Measurements from ENCODE around the gene COL5A1.

DNA sequence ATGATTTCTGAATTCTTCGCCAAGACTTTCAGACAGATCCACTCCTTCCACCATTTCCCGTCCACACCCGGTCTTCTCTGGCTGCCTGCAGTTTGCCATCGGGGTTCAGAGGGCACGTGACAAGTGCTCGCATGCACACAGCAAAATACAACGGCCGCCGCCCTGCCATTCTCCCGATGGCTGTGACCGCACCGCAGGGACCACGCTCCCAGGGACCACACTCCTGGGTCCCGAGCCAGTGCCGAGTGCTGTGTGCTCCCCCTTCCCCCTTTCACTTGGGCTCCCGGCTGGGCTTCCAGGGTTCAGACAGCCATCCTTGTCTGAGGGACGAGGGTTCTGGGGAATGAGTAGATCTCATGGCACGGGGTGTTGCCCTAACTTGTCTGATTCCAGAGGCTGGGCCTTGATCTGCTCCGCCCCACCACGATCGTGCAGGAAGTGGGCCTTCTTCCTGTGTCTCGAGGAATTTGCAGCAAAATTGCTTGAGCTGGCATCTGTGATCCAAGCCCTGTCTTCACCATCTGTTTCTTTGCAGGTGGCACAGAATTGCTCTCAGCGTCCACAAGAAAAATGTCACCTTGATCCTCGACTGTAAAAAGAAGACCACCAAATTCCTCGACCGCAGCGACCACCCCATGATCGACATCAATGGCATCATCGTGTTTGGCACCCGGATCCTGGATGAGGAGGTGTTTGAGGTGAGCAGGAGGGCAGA is 59.2 kb downstream of the COL5A1 start:
- TF ChIP-seq, protein P1, sequence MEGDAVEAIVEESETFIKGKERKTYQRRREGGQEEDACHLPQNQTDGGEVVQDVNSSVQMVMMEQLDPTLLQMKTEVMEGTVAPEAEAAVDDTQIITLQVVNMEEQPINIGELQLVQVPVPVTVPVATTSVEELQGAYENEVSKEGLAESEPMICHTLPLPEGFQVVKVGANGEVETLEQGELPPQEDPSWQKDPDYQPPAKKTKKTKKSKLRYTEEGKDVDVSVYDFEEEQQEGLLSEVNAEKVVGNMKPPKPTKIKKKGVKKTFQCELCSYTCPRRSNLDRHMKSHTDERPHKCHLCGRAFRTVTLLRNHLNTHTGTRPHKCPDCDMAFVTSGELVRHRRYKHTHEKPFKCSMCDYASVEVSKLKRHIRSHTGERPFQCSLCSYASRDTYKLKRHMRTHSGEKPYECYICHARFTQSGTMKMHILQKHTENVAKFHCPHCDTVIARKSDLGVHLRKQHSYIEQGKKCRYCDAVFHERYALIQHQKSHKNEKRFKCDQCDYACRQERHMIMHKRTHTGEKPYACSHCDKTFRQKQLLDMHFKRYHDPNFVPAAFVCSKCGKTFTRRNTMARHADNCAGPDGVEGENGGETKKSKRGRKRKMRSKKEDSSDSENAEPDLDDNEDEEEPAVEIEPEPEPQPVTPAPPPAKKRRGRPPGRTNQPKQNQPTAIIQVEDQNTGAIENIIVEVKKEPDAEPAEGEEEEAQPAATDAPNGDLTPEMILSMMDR (IDR thresholded peaks at IDR 0.05), result no peak
- no peak for TF ChIP-seq POLR2A (IDR thresholded peaks at IDR 0.05)

All from heart left ventricle (tissue), 13 donors.